ENCODE data around the gene TRPV2. TPM values are rescaled to one million over a fixed set of nuclear protein-coding genes. Genes with fewer than 3 reads are reported as not detected.

TRPV2 gene
- total and polyA plus RNA-seq, 9 of the 15 experiments (the other 6 are each of a cell fraction or from before 2014, with no cell fraction given) = 10.0 to 97.5 (median 30.3) TPM

- 0 out of 2 replicates have a peak, but pooled peaks have one; percentile 12 for TF ChIP-seq PHB2 (IDR thresholded peaks at IDR 0.05; ENCODE audit: low read depth)
- peak; percentile 77 for TF ChIP-seq TAL1 (IDR thresholded peaks at IDR 0.05)
- no peak for TF ChIP-seq CBX1 (IDR thresholded peaks at IDR 0.05; ENCODE audit: low read depth)
- TF ChIP-seq, protein P1, sequence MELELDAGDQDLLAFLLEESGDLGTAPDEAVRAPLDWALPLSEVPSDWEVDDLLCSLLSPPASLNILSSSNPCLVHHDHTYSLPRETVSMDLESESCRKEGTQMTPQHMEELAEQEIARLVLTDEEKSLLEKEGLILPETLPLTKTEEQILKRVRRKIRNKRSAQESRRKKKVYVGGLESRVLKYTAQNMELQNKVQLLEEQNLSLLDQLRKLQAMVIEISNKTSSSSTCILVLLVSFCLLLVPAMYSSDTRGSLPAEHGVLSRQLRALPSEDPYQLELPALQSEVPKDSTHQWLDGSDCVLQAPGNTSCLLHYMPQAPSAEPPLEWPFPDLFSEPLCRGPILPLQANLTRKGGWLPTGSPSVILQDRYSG (tag; conservative IDR thresholded peaks at IDR 0.05; ENCODE audit: low read depth) = no peak
- TF ChIP-seq SREBF1 (IDR thresholded peaks at IDR 0.05; ENCODE audit: borderline replicate concordance, low read depth, low read length) = no peak
- TF ChIP-seq NR3C1 (CRISPR knock-in tag; IDR thresholded peaks at IDR 0.05) = no peak
- TF ChIP-seq, protein P2, sequence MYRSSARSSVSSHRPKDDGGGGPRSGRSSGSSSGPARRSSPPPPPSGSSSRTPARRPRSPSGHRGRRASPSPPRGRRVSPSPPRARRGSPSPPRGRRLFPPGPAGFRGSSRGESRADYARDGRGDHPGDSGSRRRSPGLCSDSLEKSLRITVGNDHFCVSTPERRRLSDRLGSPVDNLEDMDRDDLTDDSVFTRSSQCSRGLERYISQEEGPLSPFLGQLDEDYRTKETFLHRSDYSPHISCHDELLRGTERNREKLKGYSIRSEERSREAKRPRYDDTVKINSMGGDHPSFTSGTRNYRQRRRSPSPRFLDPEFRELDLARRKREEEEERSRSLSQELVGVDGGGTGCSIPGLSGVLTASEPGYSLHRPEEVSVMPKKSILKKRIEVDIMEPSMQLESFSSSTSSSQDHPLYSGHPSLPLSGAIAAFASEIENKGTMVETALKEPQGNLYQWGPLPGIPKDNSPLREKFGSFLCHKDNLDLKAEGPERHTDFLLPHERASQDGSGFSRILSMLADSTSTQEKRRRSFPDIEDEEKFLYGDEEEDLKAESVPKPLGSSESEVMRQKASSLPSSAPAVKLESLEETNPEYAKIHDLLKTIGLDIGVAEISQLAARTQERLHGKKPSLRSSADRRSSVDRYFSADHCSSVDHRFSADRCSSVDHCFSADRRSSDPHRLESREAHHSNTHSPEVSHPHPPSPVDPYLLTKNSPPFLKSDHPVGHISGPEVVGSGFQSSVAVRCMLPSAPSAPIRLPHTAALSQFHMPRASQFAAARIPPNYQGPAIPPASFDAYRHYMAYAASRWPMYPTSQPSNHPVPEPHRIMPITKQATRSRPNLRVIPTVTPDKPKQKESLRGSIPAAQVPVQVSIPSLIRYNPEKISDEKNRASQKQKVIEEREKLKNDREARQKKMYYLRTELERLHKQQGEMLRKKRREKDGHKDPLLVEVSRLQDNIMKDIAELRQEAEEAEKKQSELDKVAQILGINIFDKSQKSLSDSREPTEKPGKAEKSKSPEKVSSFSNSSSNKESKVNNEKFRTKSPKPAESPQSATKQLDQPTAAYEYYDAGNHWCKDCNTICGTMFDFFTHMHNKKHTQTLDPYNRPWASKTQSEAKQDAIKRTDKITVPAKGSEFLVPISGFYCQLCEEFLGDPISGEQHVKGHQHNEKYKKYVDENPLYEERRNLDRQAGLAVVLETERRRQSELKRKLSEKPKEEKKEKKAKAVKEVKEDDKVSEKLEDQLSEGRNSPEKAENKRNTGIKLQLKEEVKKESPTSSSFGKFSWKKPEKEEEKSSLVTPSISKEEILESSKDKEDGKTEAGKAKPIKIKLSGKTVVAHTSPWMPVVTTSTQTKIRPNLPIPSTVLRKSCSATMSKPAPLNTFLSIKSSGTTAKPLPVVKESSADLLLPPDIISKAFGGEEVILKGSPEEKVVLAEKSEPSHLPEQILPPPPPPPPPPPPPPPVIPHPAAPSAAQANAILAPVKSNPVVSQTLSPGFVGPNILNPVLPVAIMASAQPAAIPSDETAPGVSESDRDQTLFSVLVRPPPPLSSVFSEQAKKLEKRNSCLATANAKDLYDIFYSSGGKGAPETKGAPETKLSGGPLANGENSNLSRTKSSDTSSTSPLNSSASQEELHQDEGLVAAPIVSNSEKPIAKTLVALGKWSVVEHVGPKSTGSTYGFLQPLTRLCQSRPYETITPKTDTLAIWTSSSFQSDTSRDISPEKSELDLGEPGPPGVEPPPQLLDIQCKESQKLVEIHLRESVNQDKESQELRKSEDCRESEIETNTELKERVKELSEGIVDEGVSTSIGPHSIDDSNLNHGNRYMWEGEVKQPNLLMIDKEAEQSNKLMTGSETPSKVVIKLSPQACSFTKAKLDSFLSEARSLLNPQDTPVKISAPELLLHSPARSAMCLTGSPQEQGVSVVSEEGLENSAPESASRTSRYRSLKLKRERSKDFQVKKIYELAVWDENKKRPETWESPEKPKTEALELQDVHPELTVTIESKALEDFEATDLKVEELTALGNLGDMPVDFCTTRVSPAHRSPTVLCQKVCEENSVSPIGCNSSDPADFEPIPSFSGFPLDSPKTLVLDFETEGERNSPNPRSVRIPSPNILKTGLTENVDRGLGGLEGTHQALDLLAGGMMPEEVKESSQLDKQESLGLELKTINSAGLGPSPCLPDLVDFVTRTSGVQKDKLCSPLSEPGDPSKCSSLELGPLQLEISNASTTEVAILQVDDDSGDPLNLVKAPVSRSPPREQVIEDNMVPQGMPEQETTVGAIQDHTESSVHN (IDR thresholded peaks at IDR 0.05; ENCODE audit: borderline replicate concordance in 1 of 2, low read depth in 1 of 2) = peak in 1 of 2 experiments; percentile 67; a peak in 2 of 4 replicates
- TF ChIP-seq OTX1 (CRISPR knock-in tag; IDR thresholded peaks at IDR 0.05) = no peak
- peak; percentile 75; the same call in 1 of the 2 replicates for TF ChIP-seq ZNF175 (CRISPR knock-in tag; IDR thresholded peaks at IDR 0.05; ENCODE audit: low read depth)
- no peak for TF ChIP-seq CHCHD3 (CRISPR knock-in tag; IDR thresholded peaks at IDR 0.05)
- no peak for TF ChIP-seq TSC22D4 (tag; IDR thresholded peaks at IDR 0.05)
- TF ChIP-seq, protein P3, sequence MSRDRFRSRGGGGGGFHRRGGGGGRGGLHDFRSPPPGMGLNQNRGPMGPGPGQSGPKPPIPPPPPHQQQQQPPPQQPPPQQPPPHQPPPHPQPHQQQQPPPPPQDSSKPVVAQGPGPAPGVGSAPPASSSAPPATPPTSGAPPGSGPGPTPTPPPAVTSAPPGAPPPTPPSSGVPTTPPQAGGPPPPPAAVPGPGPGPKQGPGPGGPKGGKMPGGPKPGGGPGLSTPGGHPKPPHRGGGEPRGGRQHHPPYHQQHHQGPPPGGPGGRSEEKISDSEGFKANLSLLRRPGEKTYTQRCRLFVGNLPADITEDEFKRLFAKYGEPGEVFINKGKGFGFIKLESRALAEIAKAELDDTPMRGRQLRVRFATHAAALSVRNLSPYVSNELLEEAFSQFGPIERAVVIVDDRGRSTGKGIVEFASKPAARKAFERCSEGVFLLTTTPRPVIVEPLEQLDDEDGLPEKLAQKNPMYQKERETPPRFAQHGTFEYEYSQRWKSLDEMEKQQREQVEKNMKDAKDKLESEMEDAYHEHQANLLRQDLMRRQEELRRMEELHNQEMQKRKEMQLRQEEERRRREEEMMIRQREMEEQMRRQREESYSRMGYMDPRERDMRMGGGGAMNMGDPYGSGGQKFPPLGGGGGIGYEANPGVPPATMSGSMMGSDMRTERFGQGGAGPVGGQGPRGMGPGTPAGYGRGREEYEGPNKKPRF (IDR thresholded peaks at IDR 0.05; ENCODE audit: low read depth, low read length) = no peak
- no peak for TF ChIP-seq PRMT5 (CRISPR knock-in tag; IDR thresholded peaks at IDR 0.05)
- no peak for TF ChIP-seq MXI1 (IDR thresholded peaks at IDR 0.05; ENCODE audit: low read depth, low read length)
- peak; percentile 21 to 40; a peak in 2 of 4 replicates for TF ChIP-seq MAZ (CRISPR knock-in tag; conservative IDR thresholded peaks at IDR 0.05 in 1 of 2, IDR thresholded peaks at IDR 0.05 in 1 of 2)
- TF ChIP-seq TRIM24 (IDR thresholded peaks at IDR 0.05) = peak in 1 of 2 experiments; percentile 31; a peak in 2 of 4 replicates
Observed at GRCh38 chr17:16419074-16419928, 3.9 kb downstream of the TRPV2 start (continued).
